Measurements from ENCODE around the gene MCC.

DNA sequence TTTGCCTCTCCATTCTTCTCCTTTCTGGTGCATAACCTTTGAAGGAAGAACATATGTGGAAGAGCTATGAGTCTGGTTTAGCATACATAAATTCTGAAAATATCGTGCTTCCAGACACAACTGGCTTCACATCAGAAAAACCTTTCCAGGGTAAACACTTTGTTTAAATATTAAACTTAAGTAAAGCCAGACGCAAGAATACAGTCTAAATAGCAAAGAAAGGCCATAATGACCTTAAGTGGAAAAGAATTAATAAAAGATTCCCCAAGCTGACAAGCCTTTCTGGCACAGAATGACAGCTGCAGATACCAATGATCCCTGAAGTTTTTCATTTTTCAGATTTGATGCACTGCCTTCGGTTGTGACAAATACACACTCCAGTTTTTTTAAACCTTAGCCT is 40.0 kb downstream of the MCC start:
- TF ChIP-seq POLR2A (IDR thresholded peaks at IDR 0.05; ENCODE audit: low read length), result no peak
- TF ChIP-seq GATA1 (IDR thresholded peaks at IDR 0.05; ENCODE audit: low read depth, low read length), result no peak

All from erythroblast (primary cell).